WERI-Rb-1 (cell line): ENCODE results near the gene ADAT2.
A peak's percentile ranks its signal among the peaks of the same experiment; 100 is the strongest.

Experiments
- DNase-seq: peaks from one replicate; pipeline ENCODE4 v3.0.0-alpha.2; 2020
- H3K27ac ChIP-seq: fragments of 250-450 bp; sonication (Bioruptor Pico); 2 replicates; pipeline ENCODE4 v1.5.1; 2020; ENCODE audit warnings: mild to moderate bottlenecking, moderate library complexity
- H3K27me3 ChIP-seq: fragments of 250-450 bp; sonication (Bioruptor Pico); 2 replicates; pipeline ENCODE4 v1.5.1; 2021; ENCODE audit warnings: mild to moderate bottlenecking, low read depth, moderate library complexity; ENCODE audit not compliant: insufficient read depth, severe bottlenecking
- H3K36me3 ChIP-seq: fragments of 250-450 bp; sonication (Bioruptor Pico); 2 replicates; pipeline ENCODE4 v1.5.1; 2020; ENCODE audit warnings: mild to moderate bottlenecking, moderate library complexity
- H3K4me3 ChIP-seq: 2 replicates; pipeline ENCODE4 v1.5.1; 2011; ENCODE audit warnings: low read depth, mild to moderate bottlenecking, control low read depth, low read length
- H3K9me3 ChIP-seq: fragments of 250-450 bp; sonication (Bioruptor Pico); 2 replicates; pipeline ENCODE4 v1.5.1; 2021; ENCODE audit warnings: mild to moderate bottlenecking, moderate library complexity; ENCODE audit not compliant: severe bottlenecking
- CTCF ChIP-seq: IDR thresholded peaks from 2 replicates; pipeline ENCODE4 v1.5.1; 2011; ENCODE audit warnings: low read depth, mild to moderate bottlenecking, control low read depth, inconsistent platforms, low read length

Gene ADAT2

GRCh38 chr6:143450453-143451371, at the start of gene ADAT2, which contains the start of gene PEX3:
ADAT2 (minus strand) TSS chr6:143450695; CDS start chr6:143450658, 37 bp downstream.
PEX3 (plus strand) TSS chr6:143450805; CDS start chr6:143451043, 238 bp downstream.
- Histone ChIP-seq H3K27ac (peak within 1 kb of the TSS; percentile 67), H3K36me3 (peaks cover 3% of the 10 kb centered on the region; the same call in 1 of the 2 replicates), H3K4me3 (peak within 1 kb of the TSS; percentile 77)

GRCh38 chr6:143498428-143498827, 47.9 kb upstream of the ADAT2 start:
- Histone ChIP-seq H3K27me3 (no peaks in the 10 kb centered on the region), H3K36me3 (no peaks in the 10 kb centered on the region), H3K27ac (no peak overlapping the region), H3K9me3 (no peaks in the 10 kb centered on the region), H3K4me3 (no peak overlapping the region)
- no peak for DNase-seq
- TF ChIP-seq CTCF, result no peak

More at GRCh38 chr6:143450453-143451371, at the start of gene ADAT2, which contains the start of gene PEX3:
- no peaks in the 10 kb centered on the region for H3K9me3 ChIP-seq
- DNase-seq, result peak; percentile 93
- H3K27me3 ChIP-seq, result no peaks in the 10 kb centered on the region
- TF ChIP-seq CTCF, result no peak

- no peaks in the 10 kb centered on the region for H3K27me3 ChIP-seq
- no peaks in the 10 kb centered on the region for H3K36me3 ChIP-seq
- no peak for TF ChIP-seq CTCF
- H3K9me3 ChIP-seq, result no peaks in the 10 kb centered on the region
- H3K27ac ChIP-seq, result no peak overlapping the region
- no peak overlapping the region for H3K4me3 ChIP-seq
- no peak for DNase-seq
Observed at GRCh38 chr6:143496974-143497373, 46.5 kb upstream of the ADAT2 start.

GRCh38 chr6:143490775-143491174, 40.3 kb upstream of the ADAT2 start:
- no peak for TF ChIP-seq CTCF

GRCh38 chr6:143490244-143490643, 39.7 kb upstream of the ADAT2 start:
- no peaks in the 10 kb centered on the region for H3K36me3 ChIP-seq
- no peaks in the 10 kb centered on the region for H3K9me3 ChIP-seq
- H3K4me3 ChIP-seq, result no peak overlapping the region
- H3K27me3 ChIP-seq, result no peaks in the 10 kb centered on the region
- no peak overlapping the region for H3K27ac ChIP-seq
- DNase-seq, result no peak
- no peak for TF ChIP-seq CTCF

More at GRCh38 chr6:143490775-143491174, 40.3 kb upstream of the ADAT2 start:
- DNase-seq, result no peak
- Histone ChIP-seq H3K9me3 (no peaks in the 10 kb centered on the region), H3K27me3 (no peaks in the 10 kb centered on the region), H3K36me3 (no peaks in the 10 kb centered on the region), H3K27ac (no peak overlapping the region), H3K4me3 (no peak overlapping the region)
